Umbilical cord (tissue), 2 donors: ENCODE results near the gene MCC. TPM values are rescaled to one million over a fixed set of nuclear protein-coding genes. Genes with fewer than 3 reads are reported as not detected.
"Not testable (repeated sequence)": the region's sequence is repeated elsewhere in the genome, so short reads cannot be mapped to it uniquely, and the experiment has no call there.

Experiments used
- DNase-seq: peaks from one replicate; pipeline ENCODE4 v3.0.0-alpha.2; 2015; ENCODE audit warnings: low spot score
- total RNA-seq: library from RNA; depleted of rRNA; stranded (reverse); fragments of >200 nt; gene quantifications from one replicate; pipeline ENCODE4 v1.2.3, GENCODE V29; 2014; ENCODE audit warnings: low replicate concordance; ENCODE audit not compliant: insufficient read depth

MCC gene
- total RNA-seq, 1 donor from 2014 or later: 65.2 TPM

DNA sequence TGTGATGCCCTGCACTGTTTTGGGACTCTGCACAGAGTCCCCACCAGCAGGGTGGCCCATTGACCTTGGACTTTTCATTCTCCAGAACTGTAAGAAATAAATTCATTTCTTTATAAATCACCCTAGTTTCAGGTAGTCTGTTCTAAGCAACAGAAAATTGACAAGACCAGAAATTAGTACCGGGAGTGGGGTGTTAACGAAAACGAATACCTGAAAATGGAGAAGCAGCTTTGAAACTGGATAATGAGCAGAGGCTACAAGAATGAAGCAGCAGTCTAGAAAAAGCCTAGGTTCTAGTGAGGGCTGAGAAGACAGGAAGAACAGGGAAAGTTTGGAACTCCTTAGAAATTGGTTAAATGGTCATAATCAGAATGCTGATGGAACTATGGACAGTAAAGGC is 2.1 kb upstream of the MCC start:
- DNase-seq: no peak

DNA sequence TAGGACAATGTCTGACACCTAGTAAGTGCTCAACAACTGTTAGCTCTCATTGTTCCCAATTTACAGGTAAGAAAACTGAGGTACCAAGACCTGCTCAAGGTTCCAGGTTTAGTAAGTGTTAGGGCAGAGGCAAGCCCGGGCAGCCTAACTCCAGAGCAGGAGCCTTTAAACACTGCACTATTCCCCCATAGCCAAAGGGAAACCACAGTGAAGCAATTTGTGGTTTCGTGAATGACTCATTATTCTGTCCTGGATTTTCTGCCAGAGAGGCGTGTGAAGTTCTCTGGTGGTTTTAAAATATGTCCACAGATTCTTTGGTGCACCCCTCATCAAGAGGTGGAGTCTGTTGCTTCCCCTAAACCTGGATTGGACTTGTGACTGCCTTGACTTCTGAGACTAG is 1.0 kb upstream of the MCC start:
- DNase-seq: peak; percentile 84

GRCh38 chr5:113488645-113489184 is 462 bp upstream of the MCC start:
- DNase-seq: peak; percentile 7

DNA sequence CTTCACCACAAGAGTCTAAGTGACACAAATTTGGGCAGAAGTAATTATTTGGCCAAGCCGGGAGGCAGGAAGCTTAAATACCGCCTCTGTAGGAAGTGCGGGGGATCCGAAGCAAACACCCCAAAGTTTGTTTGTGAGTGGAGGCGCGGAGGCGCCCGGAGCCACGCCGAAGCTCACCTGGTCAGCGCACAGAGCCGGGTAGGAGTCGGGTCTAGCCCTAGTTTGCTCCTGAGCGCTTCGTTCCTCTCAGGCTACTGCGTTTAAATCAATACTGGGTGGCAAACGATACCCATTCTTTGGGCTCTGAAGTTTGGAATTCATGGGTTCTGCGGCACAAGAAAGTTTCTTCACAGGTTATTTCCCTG is 855 bp downstream of the MCC start:
- DNase-seq: peak; percentile 21

- DNase-seq: no peak
Observed at GRCh38 chr5:113480243-113480642, 8.0 kb downstream of the MCC start.

DNA sequence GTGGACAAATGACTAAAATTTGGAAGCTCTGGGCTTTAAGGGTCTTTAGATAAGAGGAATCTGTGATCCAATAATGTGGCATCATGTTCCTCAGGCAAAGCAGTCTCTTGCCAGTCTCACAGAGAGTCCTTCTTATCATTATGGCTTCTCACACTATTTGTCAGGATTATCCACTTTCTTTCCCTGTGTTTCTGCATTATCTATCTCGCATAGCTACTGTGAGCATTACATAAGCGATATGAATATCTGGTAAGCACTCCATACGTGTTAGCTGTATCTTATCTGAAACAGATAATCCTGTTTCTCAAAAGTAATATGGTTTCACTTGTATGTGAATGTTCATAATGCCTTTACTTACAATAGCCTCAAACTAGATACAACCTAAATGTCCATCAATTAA is 9.6 kb downstream of the MCC start:
- peak; percentile 95 for DNase-seq

- peak; percentile 92 for DNase-seq
Observed at GRCh38 chr5:113474100-113474728, 14.0 kb downstream of the MCC start.

- DNase-seq: no peak
Observed at GRCh38 chr5:113463032-113463431, 25.2 kb downstream of the MCC start.

GRCh38 chr5:113457106-113457505 is 31.1 kb downstream of the MCC start:
- DNase-seq: not testable (repeated sequence)

DNA sequence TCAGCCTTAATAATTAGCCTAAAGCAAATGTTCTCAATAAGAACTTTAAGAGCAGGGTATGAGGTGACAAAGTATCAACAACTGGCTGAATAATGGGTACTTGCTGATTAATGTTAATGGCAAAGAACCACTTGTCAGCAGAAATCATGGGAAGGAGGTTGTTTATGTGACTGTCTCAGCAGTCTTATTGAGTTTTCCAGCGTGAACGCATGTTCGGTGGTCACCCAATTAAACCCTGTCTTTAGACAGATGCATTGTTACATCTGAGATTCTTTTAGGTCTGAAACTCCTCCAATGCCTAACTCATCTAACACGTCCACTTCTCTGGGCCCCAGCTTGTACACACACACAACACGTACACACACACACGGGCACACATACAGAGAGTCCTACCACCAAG is 35.3 kb downstream of the MCC start:
- no peak for DNase-seq

DNA sequence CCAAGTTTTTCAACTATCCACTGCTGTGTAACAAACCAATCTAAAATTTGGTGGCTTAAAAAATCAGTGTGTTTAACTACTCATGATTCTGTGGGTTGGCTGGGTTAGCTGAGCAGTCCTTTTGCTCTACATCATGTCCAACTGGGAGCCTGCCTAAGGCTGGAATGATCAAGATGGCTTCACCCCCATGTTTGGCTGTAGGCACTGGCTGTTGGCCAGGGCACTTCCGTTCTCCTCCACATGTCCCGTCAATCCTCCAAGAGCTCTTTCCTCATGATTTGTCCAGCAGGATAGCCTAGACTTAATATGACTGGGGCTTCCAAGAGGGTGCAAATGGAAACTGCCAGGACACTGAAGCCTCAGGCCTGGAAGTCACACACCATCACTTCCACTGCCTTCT is 36.5 kb downstream of the MCC start:
- no peak for DNase-seq

DNA sequence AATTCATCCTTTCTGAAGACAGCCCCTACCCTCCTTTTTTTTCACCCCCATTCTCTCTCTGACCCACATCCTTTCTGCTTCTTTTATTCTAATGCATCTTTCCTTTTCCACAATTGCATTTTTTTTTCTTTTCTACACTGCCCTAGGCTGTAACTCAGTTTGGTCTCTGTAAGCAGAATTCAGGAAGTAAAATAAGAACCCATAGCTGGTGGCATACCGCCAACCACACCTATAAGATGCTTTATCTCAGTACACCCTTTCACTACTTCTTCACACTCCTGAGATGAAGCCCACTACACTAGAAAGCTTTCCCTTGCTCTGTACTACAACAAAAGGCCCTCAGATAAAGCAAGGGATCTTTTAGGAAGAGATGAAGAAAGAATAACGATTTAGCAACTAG is 37.3 kb downstream of the MCC start:
- peak; percentile 19 for DNase-seq

DNA sequence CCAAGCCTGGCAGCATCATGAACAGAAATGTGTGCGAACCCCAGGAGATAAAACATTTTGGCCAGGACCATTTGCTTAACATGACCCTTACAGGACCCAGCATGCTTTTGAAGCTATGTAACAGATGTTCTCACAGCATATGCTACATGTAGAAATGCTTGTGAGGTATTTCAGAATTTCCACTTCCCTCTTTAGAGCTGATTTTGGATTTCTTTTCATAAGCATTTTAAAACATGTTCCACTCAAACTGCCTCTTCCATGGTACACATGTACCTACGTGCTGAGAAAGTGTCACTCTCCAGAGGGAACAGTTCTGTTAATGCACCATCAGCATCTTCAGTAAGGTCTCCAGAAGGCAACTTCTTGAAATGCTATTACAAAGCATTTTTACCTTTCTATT is 37.8 kb downstream of the MCC start:
- DNase-seq: peak; percentile 37

GRCh38 chr5:113448252-113448651 is 40.0 kb downstream of the MCC start:
- DNase-seq: peak; percentile 13

GRCh38 chr5:113447498-113448050 is 40.7 kb downstream of the MCC start:
- peak; percentile 52 for DNase-seq

- no peak for DNase-seq
Observed at GRCh38 chr5:113446358-113446927, 41.8 kb downstream of the MCC start.

DNA sequence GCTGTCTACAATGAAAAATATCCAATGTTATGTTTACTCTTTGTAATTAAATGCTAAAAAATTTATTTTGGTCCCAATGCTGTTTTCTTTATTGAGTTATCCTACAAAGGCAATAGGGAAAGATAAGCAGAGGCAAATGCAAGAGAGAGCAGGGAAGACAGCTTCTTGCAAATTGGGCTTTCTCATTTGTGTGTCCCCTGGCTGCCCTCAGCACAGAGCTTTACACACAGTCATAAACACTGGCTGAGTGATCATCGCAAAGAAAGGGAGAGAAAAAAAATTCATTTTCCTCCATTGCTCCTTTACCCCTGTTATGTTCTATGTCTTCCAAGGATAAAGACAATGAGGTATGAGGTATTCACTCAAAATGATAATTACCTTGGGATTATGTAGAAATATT is 51.1 kb downstream of the MCC start:
- DNase-seq: peak; percentile 54

GRCh38 chr5:113435575-113435974 is 52.7 kb downstream of the MCC start:
- no peak for DNase-seq

- no peak for DNase-seq
Observed at GRCh38 chr5:113434889-113435288, 53.4 kb downstream of the MCC start, which contains the start of gene TSSK1B. Gene TSSK1B, minus strand, starts transcription at chr5:113434989. Its CDS starts 150 bp downstream, at chr5:113434839.

DNA sequence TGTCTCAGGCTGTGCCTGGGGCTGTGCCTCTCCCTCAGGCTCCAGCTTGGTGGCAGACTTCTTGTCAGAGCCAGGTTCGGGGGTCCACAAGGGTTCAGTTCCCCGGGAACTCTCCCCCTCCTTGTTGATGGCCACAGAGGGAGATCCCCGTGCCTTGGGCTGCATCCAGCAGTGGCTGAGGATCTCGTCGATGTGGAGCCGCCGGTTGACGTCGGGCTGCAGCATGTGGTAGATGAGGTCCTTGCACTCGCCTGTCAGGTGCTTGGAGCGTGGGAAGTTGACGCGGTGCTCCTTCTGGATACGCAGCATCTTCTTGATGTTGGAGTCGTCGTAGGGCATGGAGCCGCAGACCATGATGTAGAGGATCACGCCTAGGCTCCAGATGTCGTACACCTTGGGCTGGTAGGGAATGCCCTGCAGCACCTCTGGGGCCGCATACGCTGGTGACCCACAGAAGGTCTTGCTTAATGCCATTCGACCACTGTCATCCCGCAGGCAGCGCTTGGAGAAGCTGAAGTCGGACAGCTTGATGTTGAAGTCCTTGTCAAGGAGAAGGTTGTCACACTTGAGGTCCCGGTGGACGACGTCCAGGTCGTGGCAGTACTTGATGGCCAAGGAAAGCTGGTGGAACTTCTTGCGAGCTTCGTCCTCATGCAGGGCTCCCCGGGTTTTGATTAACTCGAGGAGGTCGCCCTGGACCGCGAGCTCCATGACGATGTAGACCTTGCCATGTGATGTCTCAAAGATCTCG is 54.2 kb downstream of the MCC start:
- no peak for DNase-seq

DNA sequence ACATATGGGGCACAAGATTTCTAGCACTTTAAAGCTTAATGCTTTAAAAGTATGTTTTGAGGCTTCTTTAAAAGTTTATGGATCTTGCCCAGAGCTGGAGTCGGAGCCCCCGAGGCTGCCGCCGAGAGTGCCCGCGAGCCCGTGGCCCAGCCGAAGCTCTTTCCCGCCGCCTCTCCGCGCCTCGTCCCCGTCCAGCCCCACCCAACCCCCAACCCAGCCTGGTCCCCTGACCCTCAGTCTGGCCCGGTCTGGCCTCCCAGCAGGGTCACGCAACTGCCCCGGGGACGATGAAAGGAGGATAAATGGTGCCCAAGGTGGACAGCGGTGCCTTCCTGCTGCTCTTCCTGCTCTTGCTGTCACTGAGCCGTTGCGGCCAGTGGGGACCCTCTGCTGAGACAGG is 55.2 kb downstream of the MCC start:
- no peak for DNase-seq

- DNase-seq: peak; percentile 43
Observed at GRCh38 chr5:113427871-113428574, 60.2 kb downstream of the MCC start.
